H1 (cell line): ENCODE results near the gene RFT1. TPM values are rescaled to one million over a fixed set of nuclear protein-coding genes. Genes with fewer than 3 reads are reported as not detected.

Experiments
- CTCF ChIA-PET: fragments of 300-600 bp; sonication (Branson Sonifier 250); formaldehyde crosslinking; loops from one replicate; lab custom pipeline; 2021; ENCODE audit not compliant: partially characterized antibody; lab: Charles Lee
- POLR2A ChIA-PET: fragments of 300-600 bp; sonication (Branson Sonifier 250); formaldehyde crosslinking; loops from one replicate; lab custom pipeline; 2021; ENCODE audit warnings: inconsistent platforms; ENCODE audit not compliant: partially characterized antibody; lab: Charles Lee
- DNase-seq, 2 experiments: peaks; one replicate each; pipeline versions ENCODE4 v3.0.0 to v3.0.0-alpha.2; 2010 to 2022; ENCODE audit warnings: low spot score in 2 of 2, low read depth in 1 of 2, mixed read lengths in 1 of 2
- FAIRE-seq: peaks from 2 replicates; lab custom pipeline; 2011; peaks lifted over from hg19 to GRCh38; lab: Jason Lieb, UNC
- H2AFZ ChIP-seq: 2 replicates; pipeline ENCODE4 v1.8.1; 2012; ENCODE audit warnings: low read length, inconsistent platforms
- H2AK5ac ChIP-seq: 2 replicates; pipeline ENCODE4 v1.6.1; 2013; ENCODE audit warnings: low read depth, low read length
- H2BK120ac ChIP-seq: replicated peaks from 2 replicates; pipeline ENCODE3; 2013; ENCODE audit warnings: low read depth, low read length, inconsistent platforms
- H2BK12ac ChIP-seq: 2 replicates; pipeline ENCODE4 v1.6.1; 2013; ENCODE audit warnings: low read depth, low read length
- H2BK15ac ChIP-seq: 2 replicates; pipeline ENCODE4 v1.6.1; 2013; ENCODE audit warnings: low read length
- H2BK20ac ChIP-seq: 2 replicates; pipeline ENCODE4 v1.6.1; 2013; ENCODE audit warnings: low read length
- H2BK5ac ChIP-seq: 2 replicates; pipeline ENCODE4 v1.6.1; 2013; ENCODE audit warnings: low read depth, low read length
- H3K14ac ChIP-seq: 2 replicates; pipeline ENCODE4 v1.6.1; 2013; ENCODE audit warnings: inconsistent platforms; ENCODE audit not compliant: insufficient read length
- H3K18ac ChIP-seq: 2 replicates; pipeline ENCODE4 v1.6.1; 2013; ENCODE audit warnings: low read length; ENCODE audit errors: extremely low read depth
- H3K23ac ChIP-seq: 2 replicates; pipeline ENCODE4 v1.6.1; 2013; ENCODE audit warnings: inconsistent platforms; ENCODE audit not compliant: insufficient read length
- H3K23me2 ChIP-seq: 2 replicates; pipeline ENCODE4 v1.6.1; 2013; ENCODE audit warnings: low read depth, low read length
- H3K27ac ChIP-seq: 2 replicates; pipeline ENCODE4 v1.6.1; 2011; ENCODE audit warnings: low read depth, low read length, inconsistent platforms
- H3K27me3 ChIP-seq, 4 experiments: replicated peaks in 1 of 4; 1 replicate in 1 of 4; 2 replicates in 3 of 4; pipeline versions ENCODE4 v1.6.1 to v1.8.1; 2011 to 2013; ENCODE audit warnings: low read length in 3 of 4, mild to moderate bottlenecking in 3 of 4, inconsistent platforms in 2 of 4, mixed read lengths in 2 of 4, moderate library complexity in 1 of 4; ENCODE audit not compliant: control insufficient read depth in 3 of 4, insufficient read depth in 3 of 4; ENCODE audit errors: extremely low read depth in 1 of 4
- H3K36me3 ChIP-seq, 4 experiments: 2 replicates each; pipeline versions ENCODE4 v1.6.1 to v1.8.1; 2011 to 2013; ENCODE audit warnings: mild to moderate bottlenecking in 4 of 4, low read length in 3 of 4, moderate library complexity in 2 of 4, control low read depth in 1 of 4, inconsistent platforms in 1 of 4; ENCODE audit not compliant: insufficient read depth in 4 of 4, control insufficient read depth in 2 of 4
- H3K4ac ChIP-seq: replicated peaks from 2 replicates; pipeline ENCODE3; 2013; ENCODE audit warnings: low read length, low read depth, mixed read lengths, inconsistent platforms; ENCODE audit not compliant: insufficient read length
- H3K4me1 ChIP-seq, 4 experiments: replicated peaks in 1 of 4; 1 replicate in 1 of 4; 2 replicates in 3 of 4; pipeline versions ENCODE4 v1.6.1 to v1.8.1; 2011 to 2013; ENCODE audit warnings: low read length in 3 of 4, inconsistent platforms in 2 of 4, mixed read lengths in 1 of 4; ENCODE audit not compliant: insufficient read depth in 4 of 4, control insufficient read depth in 3 of 4
- H3K4me2 ChIP-seq, 2 experiments: 2 replicates each; pipeline versions ENCODE4 v1.6.1 to v1.8.1; 2011 to 2013; ENCODE audit warnings: low read depth in 2 of 2, low read length in 2 of 2, control low read depth in 1 of 2, inconsistent platforms in 1 of 2, mild to moderate bottlenecking in 1 of 2; ENCODE audit not compliant: insufficient read depth in 1 of 2
- H3K4me3 ChIP-seq, 4 experiments: fragments of 200-600, 300-600 bp in 1 of 4; sonication (generic), shearing (Covaris generic), sonication (Bioruptor Twin) in 1 of 4; 2 replicates each; pipeline versions ENCODE4 v1.5.1 to v1.8.1; 2011 to 2016; ENCODE audit warnings: low read length in 4 of 4, low read depth in 3 of 4, control low read depth in 2 of 4, inconsistent platforms in 2 of 4, mild to moderate bottlenecking in 2 of 4, mixed read lengths in 1 of 4, moderate library complexity in 1 of 4; ENCODE audit not compliant: insufficient read depth in 2 of 4; ENCODE audit errors: extremely low read depth in 1 of 4
- H3K56ac ChIP-seq: replicated peaks from 2 replicates; pipeline ENCODE3; 2013; ENCODE audit warnings: low read depth, mild to moderate bottlenecking, mixed read lengths, low read length, inconsistent platforms; ENCODE audit not compliant: insufficient read length
- H3K79me1 ChIP-seq: 2 replicates; pipeline ENCODE4 v1.6.1; 2013; ENCODE audit warnings: low read depth, low read length, control low read depth
- H3K79me2 ChIP-seq, 2 experiments: 2 replicates each; pipeline versions ENCODE4 v1.6.1 to v1.8.1; 2012 to 2013; ENCODE audit warnings: low read length in 2 of 2, mild to moderate bottlenecking in 2 of 2, inconsistent platforms in 1 of 2; ENCODE audit not compliant: insufficient read depth in 2 of 2, control insufficient read depth in 1 of 2
- H3K9ac ChIP-seq, 4 experiments: replicated peaks in 1 of 4; 1 replicate in 1 of 4; 2 replicates in 3 of 4; pipeline versions ENCODE4 v1.6.1 to v1.8.1; 2011 to 2013; ENCODE audit warnings: low read depth in 3 of 4, low read length in 3 of 4, control low read depth in 2 of 4, mild to moderate bottlenecking in 2 of 4, moderate library complexity in 2 of 4, inconsistent platforms in 1 of 4; ENCODE audit errors: extremely low read depth in 1 of 4
- H3K9me3 ChIP-seq, 2 experiments: 2 replicates each; pipeline versions ENCODE4 v1.6.1 to v1.8.1; 2012 to 2013; ENCODE audit warnings: mild to moderate bottlenecking in 2 of 2, moderate library complexity in 2 of 2, control low read depth in 1 of 2, inconsistent platforms in 1 of 2, low read depth in 1 of 2, low read length in 1 of 2, mixed read lengths in 1 of 2; ENCODE audit not compliant: insufficient read depth in 2 of 2
- H4K20me1 ChIP-seq, 2 experiments: replicated peaks in 1 of 2; 2 replicates each; pipeline versions ENCODE3 to v1.8.1; 2011 to 2013; ENCODE audit warnings: inconsistent platforms in 2 of 2, low read length in 2 of 2, mild to moderate bottlenecking in 1 of 2; ENCODE audit not compliant: insufficient read depth in 2 of 2, control insufficient read depth in 1 of 2
- H4K5ac ChIP-seq: 2 replicates; pipeline ENCODE4 v1.6.1; 2013; ENCODE audit warnings: low read length, low read depth, mixed read lengths, inconsistent platforms; ENCODE audit not compliant: insufficient read length
- H4K8ac ChIP-seq: 2 replicates; pipeline ENCODE4 v1.8.0; 2013; ENCODE audit warnings: mild to moderate bottlenecking, moderate library complexity, low read length, inconsistent platforms; ENCODE audit not compliant: insufficient read depth; ENCODE audit errors: extremely low read depth
- H4K91ac ChIP-seq: replicated peaks from 2 replicates; pipeline ENCODE3; 2013; ENCODE audit warnings: low read length, mixed read lengths, inconsistent platforms; ENCODE audit not compliant: insufficient read length
- ASH2L ChIP-seq: fragments of 200-600, 300-600 bp; sonication (generic); IDR thresholded peaks from one replicate; pipeline ENCODE4 v1.7.1; 2017; ENCODE audit warnings: low read length
- CBX5 ChIP-seq: fragments of 300-800, 300-1000 bp; sonication (generic); IDR thresholded peaks from 2 replicates; pipeline ENCODE4 v1.7.1; 2016; ENCODE audit warnings: antibody characterized with exemption, low read length, low read depth
- CHD1 ChIP-seq: IDR thresholded peaks from 2 replicates; pipeline ENCODE4 v1.6.1; 2012; ENCODE audit warnings: low read depth, low read length, improper control_type of control experiment
- FOSL1 ChIP-seq: IDR thresholded peaks from 2 replicates; pipeline ENCODE4 v1.6.1; 2011; ENCODE audit warnings: mild to moderate bottlenecking, low read depth, low read length, moderate library complexity; ENCODE audit not compliant: insufficient read depth
- GABPA ChIP-seq: IDR thresholded peaks from 2 replicates; pipeline ENCODE4 v1.6.1; 2011; ENCODE audit warnings: mild to moderate bottlenecking, low read length, moderate library complexity, borderline replicate concordance; ENCODE audit not compliant: insufficient read depth
- JUN ChIP-seq: IDR thresholded peaks from 2 replicates; pipeline ENCODE4 v1.6.1; 2011; ENCODE audit warnings: low read depth, mild to moderate bottlenecking, improper control_type of control experiment, low read length
- KDM1A ChIP-seq: fragments of 200-600, 300-600 bp; sonication (generic); IDR thresholded peaks from 2 replicates; pipeline ENCODE4 v1.7.1; 2016; ENCODE audit warnings: mild to moderate bottlenecking, low read length, borderline replicate concordance
- KDM5A ChIP-seq: fragments of 200-600 bp; IDR thresholded peaks from 2 replicates; pipeline ENCODE4 v1.7.1; 2012; ENCODE audit warnings: mild to moderate bottlenecking, low read length, inconsistent platforms, mixed read lengths
- PHF8 ChIP-seq: fragments of 200-600 bp; sonication (generic); conservative IDR thresholded peaks from 2 replicates; pipeline ENCODE4 v1.7.1; 2012; ENCODE audit warnings: low read depth, mild to moderate bottlenecking, inconsistent platforms, low read length, moderate library complexity
- RNF2 ChIP-seq: fragments of 200-900, 300-1000 bp; sonication (generic); IDR thresholded peaks from 2 replicates; pipeline ENCODE4 v1.7.1; 2016; ENCODE audit warnings: borderline replicate concordance, low read depth, mild to moderate bottlenecking, antibody characterized with exemption, low read length; ENCODE audit not compliant: poor library complexity, severe bottlenecking; ENCODE audit errors: missing control alignments
- USF2 ChIP-seq: IDR thresholded peaks from 2 replicates; pipeline ENCODE4 v1.6.1; 2011; ENCODE audit warnings: low read length, improper control_type of control experiment
- WGBS, 2 experiments: shearing (Covaris generic) in 1 of 2; methylation state at CpG; one replicate each; pipeline versions ENCODE4 v1.1.6 to v1.1.7; 2013 to 2015; ENCODE audit warnings: low lambda C conversion rate in 2 of 2, mixed read lengths in 2 of 2, inconsistent platforms in 1 of 2, low coverage in 1 of 2, missing lambda C conversion rate in 1 of 2; ENCODE audit not compliant: insufficient replicate concordance in 2 of 2, insufficient coverage in 1 of 2, insufficient read length in 1 of 2; ENCODE audit errors: extremely low coverage in 1 of 2, missing lambda C conversion rate in 1 of 2; 5-methylcytosine and 5-hydroxymethylcytosine counted together
- polyA plus RNA-seq, 7 experiments: library from polyadenylated mRNA; depleted of rRNA in 3 of 7; stranded (reverse) in 5 of 7; unstranded in 2 of 7; fragments of >200 nt in 5 of 7; fragments of 200-250 nt in 2 of 7; gene quantifications; 1 replicate in 5 of 7; 2 replicates in 1 of 7; 4 replicates in 1 of 7; pipeline versions ENCODE4 v1.2.1 to v1.2.3, GENCODE V29; 2011 to 2013; ENCODE audit warnings: missing spikeins in 2 of 7, mixed read lengths in 2 of 7
- total RNA-seq: library from RNA; stranded (reverse); fragmentation: NEBNext Ultra II Directional; extraction: Animal tissue kit (Norgen Biotek cat#: 25700); gene quantifications from 2 replicates; pipeline ENCODE4 v1.2.1, GENCODE V29; 2021

The RFT1 gene
- total and polyA plus RNA-seq, 2 of the 8 experiments (the other 6 are each of a cell fraction or from before 2014, with no cell fraction given) = 27.7 to 42.4 TPM

GRCh38 chr3:53147903-53148400, 17.7 kb upstream of the RFT1 start:
- no peak for FAIRE-seq
- POLR2A ChIA-PET = interaction anchor here (0.9 to 1.9 kb wide), 4 partner anchors 8 to 72 kb away, joined by 3 to 5 read pairs (median 3); no protein-coding TSS in a partner anchor

More at GRCh38 chr3:53147903-53148400, 17.7 kb upstream of the RFT1 start:
- Histone ChIP-seq H3K27me3 (no peaks in the 10 kb centered on the region), H4K8ac (no peak overlapping the region), H3K4me3 (no peak overlapping the region)
- TF ChIP-seq JUN (no peak), FOSL1 (no peak), RNF2 (no peak), PHF8 (no peak), CHD1 (no peak), CBX5 (no peak), KDM5A (no peak), ASH2L (no peak), GABPA (no peak), USF2 (no peak), KDM1A (no peak)
- TF ChIP-seq, all 59 proteins: peak for 0
- H4K5ac ChIP-seq = no peak overlapping the region
- H2AFZ ChIP-seq = no peak overlapping the region
- no peak overlapping the region for H2AK5ac ChIP-seq
- WGBS, 2 experiments = 96% methylated on average over 2 of the region's 2 CpGs; no CpG with 5 or more reads in 1 of the 2 experiments
- no peak overlapping the region for H2BK120ac ChIP-seq
- H3K9me3 ChIP-seq = no peaks in the 10 kb centered on the region
- no peak overlapping the region for H2BK5ac ChIP-seq
- no peak overlapping the region for H2BK12ac ChIP-seq
- CTCF ChIA-PET = interaction anchor here (0.6 to 1.8 kb wide), 8 partner anchors 8 to 355 kb away, joined by 3 to 13 read pairs (median 4); no protein-coding TSS in a partner anchor
- H3K23ac ChIP-seq = no peak overlapping the region
- H3K56ac ChIP-seq = no peak overlapping the region
- no peak for DNase-seq
- H3K18ac ChIP-seq = no peak overlapping the region
- no peak overlapping the region for H3K9ac ChIP-seq
- no peak overlapping the region for H2BK20ac ChIP-seq
- H3K36me3 ChIP-seq = no peaks in the 10 kb centered on the region
- H4K20me1 ChIP-seq = no peaks in the 10 kb centered on the region
- no peaks in the 10 kb centered on the region for H3K23me2 ChIP-seq
- no peak overlapping the region for H3K4ac ChIP-seq
- no peaks in the 10 kb centered on the region for H3K79me2 ChIP-seq
- no peaks in the 10 kb centered on the region for H3K79me1 ChIP-seq
- no peak overlapping the region for H3K14ac ChIP-seq
- H3K4me2 ChIP-seq = no peak overlapping the region
- no peak overlapping the region for H3K27ac ChIP-seq
- H4K91ac ChIP-seq = no peak overlapping the region
- no peaks in the 10 kb centered on the region for H3K4me1 ChIP-seq
- no peak overlapping the region for H2BK15ac ChIP-seq
